ENCODE measurements around the gene PPP2R2D.

DNA sequence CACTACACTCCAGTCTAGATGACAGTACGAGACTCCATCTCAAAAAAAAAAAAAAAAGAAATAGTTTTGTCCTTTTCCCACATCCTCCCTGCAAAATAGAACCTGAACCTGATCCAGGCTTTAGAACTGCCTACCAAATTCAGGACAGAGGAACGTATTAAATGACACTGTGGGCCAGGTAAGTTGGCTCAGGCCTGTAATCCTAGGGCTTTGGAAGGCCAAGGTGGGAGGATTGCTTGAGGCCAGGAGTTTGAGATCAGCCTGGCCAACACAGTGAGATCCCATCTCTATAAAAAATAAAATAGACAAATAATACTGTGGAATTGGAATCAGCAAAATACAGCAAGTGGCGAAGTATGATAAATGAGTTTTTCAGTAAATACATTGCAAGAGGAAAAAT lies 90.9 kb downstream of the PPP2R2D start:
- TF ChIP-seq, protein P1, sequence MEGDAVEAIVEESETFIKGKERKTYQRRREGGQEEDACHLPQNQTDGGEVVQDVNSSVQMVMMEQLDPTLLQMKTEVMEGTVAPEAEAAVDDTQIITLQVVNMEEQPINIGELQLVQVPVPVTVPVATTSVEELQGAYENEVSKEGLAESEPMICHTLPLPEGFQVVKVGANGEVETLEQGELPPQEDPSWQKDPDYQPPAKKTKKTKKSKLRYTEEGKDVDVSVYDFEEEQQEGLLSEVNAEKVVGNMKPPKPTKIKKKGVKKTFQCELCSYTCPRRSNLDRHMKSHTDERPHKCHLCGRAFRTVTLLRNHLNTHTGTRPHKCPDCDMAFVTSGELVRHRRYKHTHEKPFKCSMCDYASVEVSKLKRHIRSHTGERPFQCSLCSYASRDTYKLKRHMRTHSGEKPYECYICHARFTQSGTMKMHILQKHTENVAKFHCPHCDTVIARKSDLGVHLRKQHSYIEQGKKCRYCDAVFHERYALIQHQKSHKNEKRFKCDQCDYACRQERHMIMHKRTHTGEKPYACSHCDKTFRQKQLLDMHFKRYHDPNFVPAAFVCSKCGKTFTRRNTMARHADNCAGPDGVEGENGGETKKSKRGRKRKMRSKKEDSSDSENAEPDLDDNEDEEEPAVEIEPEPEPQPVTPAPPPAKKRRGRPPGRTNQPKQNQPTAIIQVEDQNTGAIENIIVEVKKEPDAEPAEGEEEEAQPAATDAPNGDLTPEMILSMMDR (IDR thresholded peaks at IDR 0.05) = no peak
- TF ChIP-seq POLR2A (IDR thresholded peaks at IDR 0.05) = no peak

Measured in body of pancreas (tissue), 4 donors.